Fibroblast of mammary gland (primary cell): ENCODE results near the gene ATP2C2.

Source experiments
- DNase-seq: peaks from one replicate; pipeline ENCODE4 v3.0.0-alpha.2; 2010; ENCODE audit warnings: low read depth
- H3K4me3 ChIP-seq: 2 replicates; pipeline ENCODE4 v1.5.1; 2011; ENCODE audit warnings: low read depth, mild to moderate bottlenecking, low read length, moderate library complexity; ENCODE audit not compliant: control insufficient read depth
- TF ChIP-seq, protein P1 (sequence below): conservative IDR thresholded peaks from 2 replicates; pipeline ENCODE4 v1.5.1; 2011; ENCODE audit warnings: low read depth, low read length, inconsistent platforms; ENCODE audit not compliant: control insufficient read depth, insufficient read depth

ATP2C2 gene

GRCh38 chr16:84463221-84463620 is 94.9 kb downstream of the ATP2C2 start:
- DNase-seq, result no peak
- H3K4me3 ChIP-seq, result no peak overlapping the region
- TF ChIP-seq, protein P1, sequence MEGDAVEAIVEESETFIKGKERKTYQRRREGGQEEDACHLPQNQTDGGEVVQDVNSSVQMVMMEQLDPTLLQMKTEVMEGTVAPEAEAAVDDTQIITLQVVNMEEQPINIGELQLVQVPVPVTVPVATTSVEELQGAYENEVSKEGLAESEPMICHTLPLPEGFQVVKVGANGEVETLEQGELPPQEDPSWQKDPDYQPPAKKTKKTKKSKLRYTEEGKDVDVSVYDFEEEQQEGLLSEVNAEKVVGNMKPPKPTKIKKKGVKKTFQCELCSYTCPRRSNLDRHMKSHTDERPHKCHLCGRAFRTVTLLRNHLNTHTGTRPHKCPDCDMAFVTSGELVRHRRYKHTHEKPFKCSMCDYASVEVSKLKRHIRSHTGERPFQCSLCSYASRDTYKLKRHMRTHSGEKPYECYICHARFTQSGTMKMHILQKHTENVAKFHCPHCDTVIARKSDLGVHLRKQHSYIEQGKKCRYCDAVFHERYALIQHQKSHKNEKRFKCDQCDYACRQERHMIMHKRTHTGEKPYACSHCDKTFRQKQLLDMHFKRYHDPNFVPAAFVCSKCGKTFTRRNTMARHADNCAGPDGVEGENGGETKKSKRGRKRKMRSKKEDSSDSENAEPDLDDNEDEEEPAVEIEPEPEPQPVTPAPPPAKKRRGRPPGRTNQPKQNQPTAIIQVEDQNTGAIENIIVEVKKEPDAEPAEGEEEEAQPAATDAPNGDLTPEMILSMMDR, result no peak

DNA sequence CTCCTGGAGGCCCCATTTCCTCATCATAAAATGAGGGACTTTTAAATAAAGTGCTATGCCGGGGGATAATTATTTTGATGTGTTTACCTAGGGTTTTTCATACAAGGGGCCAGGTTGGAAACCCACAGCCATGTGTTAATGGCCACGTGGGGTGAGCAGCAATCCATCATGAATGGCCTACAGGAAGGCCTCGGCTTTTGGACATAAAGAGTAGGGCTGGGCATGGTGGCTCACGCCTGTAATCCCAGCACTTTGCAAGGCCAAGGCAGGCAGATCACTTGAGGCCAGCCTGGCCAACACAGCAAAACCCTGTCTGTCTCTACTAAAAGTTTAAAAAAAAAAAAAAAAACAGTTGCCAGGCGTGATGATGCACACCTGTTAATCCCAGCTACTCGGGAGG is 95.8 kb downstream of the ATP2C2 start:
- H3K4me3 ChIP-seq, result no peak overlapping the region
- TF ChIP-seq, protein P1, result no peak
- no peak for DNase-seq

- TF ChIP-seq, protein P1, result no peak
- no peak for DNase-seq
- no peak overlapping the region for H3K4me3 ChIP-seq
Measured at GRCh38 chr16:84465154-84465553, 96.8 kb downstream of the ATP2C2 start.

DNA sequence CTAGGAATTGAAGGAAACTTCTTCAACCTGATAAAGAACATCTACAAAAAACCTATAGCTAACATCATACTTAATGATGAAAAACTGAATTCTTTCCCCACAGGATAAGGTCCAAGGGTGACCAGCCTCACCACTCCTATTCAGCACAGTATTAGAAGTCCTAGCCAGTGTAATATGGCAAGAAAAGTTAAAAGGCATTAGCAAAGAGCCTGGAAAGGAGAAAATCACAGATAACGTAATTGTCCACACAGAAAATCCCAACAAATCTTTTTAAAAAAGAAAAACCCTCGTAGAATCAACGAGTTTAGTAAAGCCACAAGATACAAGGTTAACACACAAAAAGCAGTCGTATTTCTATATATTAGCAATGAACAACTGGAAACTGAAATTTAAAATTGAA is 98.4 kb downstream of the ATP2C2 start:
- DNase-seq, result no peak
- H3K4me3 ChIP-seq, result no peak overlapping the region
- TF ChIP-seq, protein P1, result no peak

DNA sequence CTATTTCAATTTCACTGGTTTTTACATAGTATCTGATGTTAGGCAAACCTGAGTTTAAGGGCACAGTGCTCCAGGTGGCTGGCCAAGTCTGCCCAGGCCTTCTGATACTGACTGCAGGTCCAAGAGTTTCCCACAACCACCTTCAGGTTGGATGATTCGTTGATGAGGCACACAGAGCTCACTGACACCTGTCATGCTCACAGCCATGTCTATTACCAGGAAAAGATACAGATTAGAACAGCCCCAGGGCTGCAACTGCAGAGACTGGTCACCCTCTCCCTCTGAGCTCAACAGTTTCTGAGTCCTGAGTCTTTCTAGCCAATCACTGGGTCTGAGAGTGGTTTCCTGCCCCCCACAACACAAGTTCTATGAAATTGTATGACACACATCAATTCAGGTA is 98.9 kb downstream of the ATP2C2 start:
- no peak for DNase-seq
- H3K4me3 ChIP-seq, result no peak overlapping the region
- TF ChIP-seq, protein P1, result no peak

DNA sequence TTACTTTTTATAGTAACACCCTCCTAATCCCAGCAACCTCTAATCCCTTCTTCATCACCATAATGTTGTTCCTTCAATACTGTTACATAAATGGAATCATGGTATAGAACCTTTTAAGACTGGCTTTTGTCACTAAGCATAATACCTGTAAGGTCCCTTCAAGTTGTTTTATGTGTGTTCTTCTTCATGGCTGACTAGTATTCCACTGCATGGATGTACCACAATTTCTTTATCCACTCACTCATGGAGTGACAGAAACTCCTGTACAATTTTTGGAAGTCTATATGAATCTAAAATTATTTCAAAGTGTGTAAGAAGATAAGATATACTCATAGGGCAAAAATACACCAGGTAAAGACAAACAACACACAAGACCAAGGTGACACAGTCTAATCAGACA is 99.4 kb downstream of the ATP2C2 start:
- no peak overlapping the region for H3K4me3 ChIP-seq
- no peak for DNase-seq
- TF ChIP-seq, protein P1, result no peak

GRCh38 chr16:84471316-84471715 is 103.0 kb downstream of the ATP2C2 start:
- TF ChIP-seq, protein P1, result no peak
- no peak for DNase-seq
- H3K4me3 ChIP-seq, result no peak overlapping the region
